H1 (cell line): Measurements from ENCODE around the gene FHIT. TPM values are rescaled to one million over a fixed set of nuclear protein-coding genes. Genes with fewer than 3 reads are reported as not detected.

ENCODE experiments used
- ATF3 ChIP-seq: IDR thresholded peaks from 2 replicates; pipeline ENCODE4 v1.6.1; 2011; ENCODE audit warnings: low read depth, mild to moderate bottlenecking, low read length; ENCODE audit not compliant: insufficient read depth
- CBX8 ChIP-seq: fragments of 300-800, 300-1000 bp; sonication (generic); IDR thresholded peaks from 2 replicates; pipeline ENCODE4 v1.7.1; 2016; ENCODE audit warnings: low read depth, low read length, borderline replicate concordance
- CHD2 ChIP-seq: IDR thresholded peaks from 2 replicates; pipeline ENCODE4 v1.6.1; 2012; ENCODE audit warnings: low read length, improper control_type of control experiment
- CHD7 ChIP-seq: fragments of 300-600 bp; sonication (generic); IDR thresholded peaks from 2 replicates; pipeline ENCODE4 v1.7.1; 2012; ENCODE audit warnings: low read length, moderate library complexity, mild to moderate bottlenecking, inconsistent platforms; ENCODE audit not compliant: insufficient replicate concordance
- CREB1 ChIP-seq: IDR thresholded peaks from 2 replicates; pipeline ENCODE4 v1.6.1; 2012; ENCODE audit warnings: inconsistent platforms
- E2F6 ChIP-seq: IDR thresholded peaks from 2 replicates; pipeline ENCODE4 v1.6.1; 2012; ENCODE audit warnings: inconsistent platforms
- HDAC2 ChIP-seq, 2 experiments: fragments of 300-600 bp in 1 of 2; sonication (generic) in 1 of 2; IDR thresholded peaks; 2 replicates each; pipeline ENCODE4 v1.6.1; 2011 to 2012; ENCODE audit warnings: low read depth in 2 of 2, low read length in 2 of 2, mild to moderate bottlenecking in 2 of 2, moderate library complexity in 2 of 2, borderline replicate concordance in 1 of 2, inconsistent platforms in 1 of 2
- KDM4A ChIP-seq: IDR thresholded peaks from one replicate; pipeline ENCODE4 v1.7.1; 2012; ENCODE audit warnings: low read depth, mild to moderate bottlenecking, moderate library complexity, low read length, inconsistent platforms; ENCODE audit not compliant: severe bottlenecking
- SP4 ChIP-seq: IDR thresholded peaks from 2 replicates; pipeline ENCODE4 v1.6.1; 2012; ENCODE audit warnings: low read length, inconsistent platforms
- SUZ12 ChIP-seq: fragments of 200-600 bp; sonication (generic); IDR thresholded peaks from 2 replicates; pipeline ENCODE4 v1.6.1; 2012; ENCODE audit warnings: mild to moderate bottlenecking, inconsistent platforms, low read length, moderate library complexity, mixed read lengths
- TAF7 ChIP-seq: optimal IDR thresholded peaks from 2 replicates; pipeline ENCODE3; 2011; ENCODE audit warnings: low read depth, mild to moderate bottlenecking, inconsistent platforms, low read length, moderate library complexity, borderline replicate concordance
- polyA plus RNA-seq, 7 experiments: library from polyadenylated mRNA; depleted of rRNA in 3 of 7; stranded (reverse) in 5 of 7; unstranded in 2 of 7; fragments of >200 nt in 5 of 7; fragments of 200-250 nt in 2 of 7; gene quantifications; 1 replicate in 5 of 7; 2 replicates in 1 of 7; 4 replicates in 1 of 7; pipeline versions ENCODE4 v1.2.1 to v1.2.3, GENCODE V29; 2011 to 2013; ENCODE audit warnings: missing spikeins in 2 of 7, mixed read lengths in 2 of 7
- total RNA-seq: library from RNA; stranded (reverse); fragmentation: NEBNext Ultra II Directional; extraction: Animal tissue kit (Norgen Biotek cat#: 25700); gene quantifications from 2 replicates; pipeline ENCODE4 v1.2.1, GENCODE V29; 2021

Gene FHIT
- total and polyA plus RNA-seq, 2 of the 8 experiments (the other 6 are each of a cell fraction or from before 2014, with no cell fraction given) = 1.2 to 3.2 TPM

- TF ChIP-seq CHD7 (no peak), HDAC2 (IDR thresholded peaks at IDR 0.05; ENCODE audit: borderline replicate concordance in 1 of 2, low read depth in 2 of 2, low read length in 2 of 2) (no peak), KDM4A (no peak), SP4 (no peak), SUZ12 (no peak), TAF7 (no peak), E2F6 (no peak), CREB1 (no peak), ATF3 (no peak), CHD2 (no peak), CBX8 (no peak)
These were observed 330.7 kb downstream of the FHIT start (continued) for GRCh38 chr3:60920519-60920918.
